Measurements from ENCODE around the gene RCBTB1. TPM values are rescaled to one million over a fixed set of nuclear protein-coding genes. Genes with fewer than 3 reads are reported as not detected.

The RCBTB1 gene
- total RNA-seq, 2 donors from 2014 or later: 22.6 to 22.7 TPM

DNA sequence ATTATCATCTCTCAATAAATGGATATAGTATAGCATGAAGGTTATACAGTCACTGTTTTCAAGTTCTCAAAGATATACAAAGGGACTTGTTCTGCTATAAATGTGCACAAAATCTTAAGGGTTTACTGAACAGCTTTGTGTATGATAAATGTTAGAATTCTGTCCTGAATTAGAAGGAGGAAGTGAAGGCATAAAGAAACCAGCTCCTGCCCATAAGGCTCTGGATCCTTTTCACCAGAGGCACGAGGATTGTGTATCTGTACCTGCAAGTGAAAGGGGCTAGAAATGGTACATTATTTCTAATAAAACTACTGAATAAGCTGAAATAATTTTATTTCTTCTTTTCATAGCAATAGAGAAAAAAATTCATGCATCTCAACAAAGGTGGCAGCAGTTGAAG, 57.2 kb downstream of the RCBTB1 start:
- H3K27ac ChIP-seq: no peak overlapping the region
- TF ChIP-seq, protein P1, sequence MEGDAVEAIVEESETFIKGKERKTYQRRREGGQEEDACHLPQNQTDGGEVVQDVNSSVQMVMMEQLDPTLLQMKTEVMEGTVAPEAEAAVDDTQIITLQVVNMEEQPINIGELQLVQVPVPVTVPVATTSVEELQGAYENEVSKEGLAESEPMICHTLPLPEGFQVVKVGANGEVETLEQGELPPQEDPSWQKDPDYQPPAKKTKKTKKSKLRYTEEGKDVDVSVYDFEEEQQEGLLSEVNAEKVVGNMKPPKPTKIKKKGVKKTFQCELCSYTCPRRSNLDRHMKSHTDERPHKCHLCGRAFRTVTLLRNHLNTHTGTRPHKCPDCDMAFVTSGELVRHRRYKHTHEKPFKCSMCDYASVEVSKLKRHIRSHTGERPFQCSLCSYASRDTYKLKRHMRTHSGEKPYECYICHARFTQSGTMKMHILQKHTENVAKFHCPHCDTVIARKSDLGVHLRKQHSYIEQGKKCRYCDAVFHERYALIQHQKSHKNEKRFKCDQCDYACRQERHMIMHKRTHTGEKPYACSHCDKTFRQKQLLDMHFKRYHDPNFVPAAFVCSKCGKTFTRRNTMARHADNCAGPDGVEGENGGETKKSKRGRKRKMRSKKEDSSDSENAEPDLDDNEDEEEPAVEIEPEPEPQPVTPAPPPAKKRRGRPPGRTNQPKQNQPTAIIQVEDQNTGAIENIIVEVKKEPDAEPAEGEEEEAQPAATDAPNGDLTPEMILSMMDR (IDR thresholded peaks at IDR 0.05): no peak
- H3K4me3 ChIP-seq: no peak overlapping the region
- DNase-seq (ENCODE audit: low spot score): no peak
- peaks cover 0 to 8% of the 10 kb centered on the region in 2 donors for H3K4me1 ChIP-seq (ENCODE audit: control insufficient read depth in 1 of 2, low read depth in 2 of 2)
- H3K9me3 ChIP-seq: no peaks in the 10 kb centered on the region
- H3K27me3 ChIP-seq (replicated peaks; ENCODE audit: insufficient read depth): no peaks in the 10 kb centered on the region
- peaks cover 10% of the 10 kb centered on the region for H3K36me3 ChIP-seq
- ATAC-seq (ENCODE audit: insufficient number of reproducible peaks, low FRiP score, low read depth): no peak

- no peak for ATAC-seq (ENCODE audit: insufficient number of reproducible peaks, low FRiP score, low read depth)
Measured at GRCh38 chr13:49527123-49527522, 58.2 kb downstream of the RCBTB1 start.

GRCh38 chr13:49524740-49525501, 60.4 kb downstream of the RCBTB1 start:
- H3K4me1 ChIP-seq (ENCODE audit: control insufficient read depth in 1 of 2, low read depth in 2 of 2): no peaks in the 10 kb centered on the region
- no peaks in the 10 kb centered on the region for H3K27me3 ChIP-seq (replicated peaks; ENCODE audit: insufficient read depth)
- peaks cover 22% of the 10 kb centered on the region for H3K36me3 ChIP-seq
- no peak overlapping the region for H3K4me3 ChIP-seq
- TF ChIP-seq, protein P1 (IDR thresholded peaks at IDR 0.05): no peak
- DNase-seq (ENCODE audit: low spot score): no peak
- no peaks in the 10 kb centered on the region for H3K9me3 ChIP-seq
- H3K27ac ChIP-seq: no peak overlapping the region
- no peak for ATAC-seq (ENCODE audit: insufficient number of reproducible peaks, low FRiP score, low read depth)

More at GRCh38 chr13:49527123-49527522, 58.2 kb downstream of the RCBTB1 start:
- no peak for DNase-seq (ENCODE audit: low spot score)
- TF ChIP-seq, protein P1 (IDR thresholded peaks at IDR 0.05): no peak
- Histone ChIP-seq H3K9me3 (no peaks in the 10 kb centered on the region), H3K36me3 (peaks cover 12% of the 10 kb centered on the region), H3K27ac (no peak overlapping the region), H3K4me1 (ENCODE audit: control insufficient read depth in 1 of 2, low read depth in 2 of 2) (no peaks in the 10 kb centered on the region), H3K4me3 (no peak overlapping the region), H3K27me3 (replicated peaks; ENCODE audit: insufficient read depth) (no peaks in the 10 kb centered on the region)

DNA sequence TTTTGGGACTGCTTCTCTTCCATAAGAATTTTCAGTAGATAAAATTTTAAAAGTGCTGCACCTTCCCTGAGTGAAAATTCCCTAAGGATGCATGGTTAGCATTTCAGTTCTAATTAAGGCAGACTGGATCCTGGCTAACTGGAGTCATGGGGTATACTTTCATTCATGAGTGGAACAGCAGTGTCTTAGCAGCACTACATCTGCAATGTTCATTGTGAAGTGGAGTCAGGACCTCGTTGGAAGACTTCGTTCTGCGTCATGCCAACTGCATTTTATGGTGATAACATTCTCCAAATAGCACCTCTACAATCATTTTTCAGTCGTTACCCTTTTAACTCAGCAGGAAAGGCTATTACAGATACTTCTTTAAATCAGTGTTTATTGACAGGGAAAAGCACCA, 64.1 kb downstream of the RCBTB1 start:
- Histone ChIP-seq H3K4me3 (no peak overlapping the region), H3K9me3 (no peaks in the 10 kb centered on the region), H3K36me3 (peaks cover 25% of the 10 kb centered on the region), H3K27ac (no peak overlapping the region), H3K4me1 (ENCODE audit: control insufficient read depth in 1 of 2, low read depth in 2 of 2) (no peaks in the 10 kb centered on the region), H3K27me3 (replicated peaks; ENCODE audit: insufficient read depth) (no peaks in the 10 kb centered on the region)
- TF ChIP-seq, protein P1 (IDR thresholded peaks at IDR 0.05): no peak
- ATAC-seq (ENCODE audit: insufficient number of reproducible peaks, low FRiP score, low read depth) (no peak), DNase-seq (ENCODE audit: low spot score) (no peak)

- no peaks in the 10 kb centered on the region for H3K9me3 ChIP-seq
- peaks cover 26% of the 10 kb centered on the region for H3K36me3 ChIP-seq
- H3K4me1 ChIP-seq (ENCODE audit: control insufficient read depth in 1 of 2, low read depth in 2 of 2): no peaks in the 10 kb centered on the region
- DNase-seq (ENCODE audit: low spot score) (no peak), ATAC-seq (ENCODE audit: insufficient number of reproducible peaks, low FRiP score, low read depth) (no peak)
- no peaks in the 10 kb centered on the region for H3K27me3 ChIP-seq (replicated peaks; ENCODE audit: insufficient read depth)
- TF ChIP-seq, protein P1 (IDR thresholded peaks at IDR 0.05): no peak
- H3K27ac ChIP-seq: no peak overlapping the region
- H3K4me3 ChIP-seq: no peak overlapping the region
Measured at GRCh38 chr13:49517461-49517860, 67.9 kb downstream of the RCBTB1 start.

All from thoracic aorta (tissue), 2 donors.